Fibroblast of pulmonary artery (primary cell): Measurements from ENCODE around the gene ZFP42.

Source experiments
- DNase-seq: peaks from one replicate; pipeline ENCODE4 v3.0.0-alpha.2; 2010; ENCODE audit warnings: low read depth
- H3K4me3 ChIP-seq: replicated peaks from 2 replicates; pipeline ENCODE4 v1.5.1; 2011; ENCODE audit warnings: low read depth, mild to moderate bottlenecking, control low read depth, low read length, moderate library complexity
- CTCF ChIP-seq: IDR thresholded peaks from 2 replicates; pipeline ENCODE4 v1.5.1; 2011; ENCODE audit warnings: mild to moderate bottlenecking, control low read depth, low read length, inconsistent platforms; ENCODE audit errors: missing control alignments

The ZFP42 gene

GRCh38 chr4:188016754-188017153 lies 21.2 kb downstream of the ZFP42 start:
- no peak for DNase-seq
- no peak overlapping the region for H3K4me3 ChIP-seq
- TF ChIP-seq CTCF: no peak

- H3K4me3 ChIP-seq: no peak overlapping the region
- no peak for TF ChIP-seq CTCF
- DNase-seq: no peak
Measured at GRCh38 chr4:188018262-188018661, 22.7 kb downstream of the ZFP42 start.

- no peak overlapping the region for H3K4me3 ChIP-seq
- no peak for DNase-seq
- no peak for TF ChIP-seq CTCF
Measured at GRCh38 chr4:188021548-188022249, 26.1 kb downstream of the ZFP42 start.

GRCh38 chr4:188023682-188024081 lies 28.1 kb downstream of the ZFP42 start:
- H3K4me3 ChIP-seq: no peak overlapping the region
- no peak for TF ChIP-seq CTCF
- no peak for DNase-seq

- DNase-seq: no peak
- H3K4me3 ChIP-seq: no peak overlapping the region
- TF ChIP-seq CTCF: no peak
Measured at GRCh38 chr4:188025476-188025875, 29.9 kb downstream of the ZFP42 start.

GRCh38 chr4:188029114-188029513 lies 33.5 kb downstream of the ZFP42 start:
- no peak for TF ChIP-seq CTCF
- no peak overlapping the region for H3K4me3 ChIP-seq
- no peak for DNase-seq

- no peak for TF ChIP-seq CTCF
- no peak for DNase-seq
- H3K4me3 ChIP-seq: no peak overlapping the region
Measured at GRCh38 chr4:188030401-188030800, 34.8 kb downstream of the ZFP42 start.
